Cardiac septum (tissue), 1 donor: ENCODE data around the gene SLC25A44. TPM values are rescaled to one million over a fixed set of nuclear protein-coding genes. Genes with fewer than 3 reads are reported as not detected.
"Not testable (repeated sequence)": the region's sequence is repeated elsewhere in the genome, so short reads cannot be mapped to it uniquely, and the experiment has no call there.

Experiments used
- DNase-seq: peaks from one replicate; pipeline ENCODE4 v3.0.0-alpha.2; 2020; ENCODE audit warnings: low spot score
- intact Hi-C: fragments of 100-400 bp; cut with DNase I; formaldehyde crosslinking; loops from one replicate; pipeline ENCODE4 v1.14.0; 2022
- total RNA-seq: library from RNA; stranded (reverse); fragmentation: NEBNext Ultra II Directional; extraction: Animal tissue kit (Norgen Biotek cat#: 25700); gene quantifications from one replicate; pipeline ENCODE4 v1.2.1, GENCODE V29; 2021
- donor health status: DM: no; HTN: no; CAD: no.

SLC25A44 gene
- total RNA-seq, 1 donor from 2014 or later: 15.4 TPM

- intact Hi-C loops: no loop called here
- no peak for DNase-seq
Measured at GRCh38 chr1:156193208-156193487, 756 bp upstream of the SLC25A44 start.

DNA sequence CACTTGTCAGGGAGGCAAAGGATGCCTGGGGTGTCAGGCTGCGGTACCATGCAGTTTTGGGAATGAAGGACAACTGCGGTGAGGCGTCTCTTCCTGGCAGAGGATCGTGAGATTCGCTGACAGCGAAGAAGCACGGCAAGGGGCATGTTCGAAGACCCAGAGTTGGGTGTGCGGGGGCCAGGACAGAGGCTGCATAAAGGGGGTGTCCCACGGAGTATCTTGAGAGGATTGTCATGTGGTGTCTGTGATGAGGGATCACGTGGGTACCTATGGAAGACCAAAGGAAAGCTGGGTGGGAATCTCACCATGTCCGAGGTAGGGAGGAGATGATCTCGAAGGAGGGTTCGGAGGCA, 372 bp downstream of the SLC25A44 start:
- intact Hi-C loops: loop anchor here (1.0 to 2.0 kb wide), 2 partner anchors 18 to 33 kb away; no protein-coding TSS in a partner anchor
- DNase-seq: no peak

- intact Hi-C loops: loop anchor here (2.0 kb wide), 1 partner anchor 35 kb away; no protein-coding TSS in a partner anchor
Measured at GRCh38 chr1:156195853-156196252, 1.9 kb downstream of the SLC25A44 start.

DNA sequence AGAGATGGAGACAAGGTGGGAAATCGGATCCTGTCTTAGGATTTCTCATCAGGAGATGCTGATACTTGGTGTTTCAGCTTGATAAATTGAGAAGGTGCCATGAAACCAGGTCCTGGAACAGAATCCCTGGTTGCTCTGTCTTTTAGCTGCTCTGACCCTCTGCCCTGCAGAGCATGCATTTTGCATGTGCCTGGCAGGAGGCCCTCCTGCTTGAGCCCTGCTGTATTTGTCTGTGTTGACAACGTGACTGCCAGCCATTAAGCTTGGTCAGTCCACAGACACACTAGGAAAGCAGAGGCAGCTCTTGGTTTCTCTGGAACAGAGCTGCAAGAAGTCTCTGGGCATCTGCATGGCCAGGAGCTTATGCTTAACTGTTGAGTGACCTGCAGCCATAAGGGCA, 2.5 kb downstream of the SLC25A44 start:
- DNase-seq: no peak
- intact Hi-C loops: no loop called here

More at GRCh38 chr1:156195853-156196252, 1.9 kb downstream of the SLC25A44 start:
- DNase-seq: no peak

DNA sequence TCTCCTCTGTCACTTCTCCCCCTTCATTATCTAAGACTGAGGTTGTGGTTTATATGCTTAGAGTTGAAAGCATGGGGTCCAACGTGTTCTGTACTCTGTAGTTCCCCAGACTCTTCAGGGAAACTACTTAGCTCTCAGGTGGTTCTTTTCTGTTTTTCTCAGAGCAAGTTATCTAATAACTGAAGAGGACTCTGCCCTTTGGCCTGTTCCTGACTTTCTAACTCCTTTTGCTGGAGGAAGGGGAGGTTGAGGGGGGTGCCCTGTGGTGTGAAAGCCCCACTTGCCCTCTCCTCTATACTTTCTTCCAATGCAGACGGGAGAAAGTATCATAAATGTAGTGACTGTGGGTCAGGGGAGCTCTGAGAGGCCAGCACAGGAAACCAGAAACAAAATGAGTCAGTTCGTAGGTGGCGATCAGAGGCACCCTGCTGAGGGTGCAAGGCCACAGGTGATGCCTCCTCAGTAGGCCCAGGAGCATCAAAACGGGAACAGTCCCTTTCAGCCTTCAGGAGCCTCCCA, 5.0 kb downstream of the SLC25A44 start:
- no peak for DNase-seq
- intact Hi-C loops: no loop called here

DNA sequence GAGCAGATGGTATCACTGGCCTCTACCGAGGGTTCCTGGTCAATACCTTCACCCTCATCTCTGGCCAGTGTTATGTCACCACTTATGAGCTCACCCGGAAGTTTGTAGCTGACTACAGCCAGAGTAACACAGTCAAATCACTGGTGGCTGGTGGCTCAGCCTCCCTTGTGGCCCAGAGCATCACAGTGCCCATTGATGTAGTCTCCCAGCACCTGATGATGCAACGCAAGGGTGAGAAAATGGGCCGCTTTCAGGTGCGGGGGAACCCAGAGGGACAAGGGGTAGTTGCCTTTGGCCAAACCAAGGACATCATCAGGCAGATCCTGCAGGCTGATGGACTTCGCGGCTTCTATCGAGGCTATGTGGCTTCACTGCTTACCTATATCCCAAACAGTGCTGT, 6.1 kb downstream of the SLC25A44 start:
- no peak for DNase-seq
- intact Hi-C loops: no loop called here

GRCh38 chr1:156203331-156203730, 9.4 kb downstream of the SLC25A44 start:
- intact Hi-C loops: no loop called here
- no peak for DNase-seq

- intact Hi-C loops: no loop called here
- DNase-seq: no peak
Measured at GRCh38 chr1:156204686-156205085, 10.8 kb downstream of the SLC25A44 start.

DNA sequence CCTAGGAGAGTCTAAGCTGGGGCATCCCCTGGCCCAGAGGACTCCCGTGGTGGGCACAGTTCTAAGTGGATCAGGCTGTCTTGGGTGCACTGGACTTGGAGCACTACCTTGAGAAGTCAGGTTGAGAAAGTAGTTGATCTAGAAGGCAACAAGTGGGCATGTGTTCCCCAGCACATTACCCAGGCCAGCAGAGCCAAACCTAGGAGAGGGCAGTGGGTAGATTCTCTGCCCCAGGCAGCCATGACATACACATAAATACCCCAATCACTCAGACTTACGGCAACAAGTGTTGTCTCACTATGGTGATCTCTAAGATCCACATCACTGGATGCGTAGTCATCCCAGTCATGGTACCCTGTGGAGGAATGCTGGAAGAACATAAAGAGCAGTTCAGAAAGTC, 17.3 kb downstream of the SLC25A44 start:
- intact Hi-C loops: no loop called here
- no peak for DNase-seq

- DNase-seq: no peak
- intact Hi-C loops: loop anchor here (1.0 kb wide), 1 partner anchor 18 kb away; the partner anchor contains the start of gene SLC25A44
Measured at GRCh38 chr1:156212130-156212529, 18.2 kb downstream of the SLC25A44 start.

DNA sequence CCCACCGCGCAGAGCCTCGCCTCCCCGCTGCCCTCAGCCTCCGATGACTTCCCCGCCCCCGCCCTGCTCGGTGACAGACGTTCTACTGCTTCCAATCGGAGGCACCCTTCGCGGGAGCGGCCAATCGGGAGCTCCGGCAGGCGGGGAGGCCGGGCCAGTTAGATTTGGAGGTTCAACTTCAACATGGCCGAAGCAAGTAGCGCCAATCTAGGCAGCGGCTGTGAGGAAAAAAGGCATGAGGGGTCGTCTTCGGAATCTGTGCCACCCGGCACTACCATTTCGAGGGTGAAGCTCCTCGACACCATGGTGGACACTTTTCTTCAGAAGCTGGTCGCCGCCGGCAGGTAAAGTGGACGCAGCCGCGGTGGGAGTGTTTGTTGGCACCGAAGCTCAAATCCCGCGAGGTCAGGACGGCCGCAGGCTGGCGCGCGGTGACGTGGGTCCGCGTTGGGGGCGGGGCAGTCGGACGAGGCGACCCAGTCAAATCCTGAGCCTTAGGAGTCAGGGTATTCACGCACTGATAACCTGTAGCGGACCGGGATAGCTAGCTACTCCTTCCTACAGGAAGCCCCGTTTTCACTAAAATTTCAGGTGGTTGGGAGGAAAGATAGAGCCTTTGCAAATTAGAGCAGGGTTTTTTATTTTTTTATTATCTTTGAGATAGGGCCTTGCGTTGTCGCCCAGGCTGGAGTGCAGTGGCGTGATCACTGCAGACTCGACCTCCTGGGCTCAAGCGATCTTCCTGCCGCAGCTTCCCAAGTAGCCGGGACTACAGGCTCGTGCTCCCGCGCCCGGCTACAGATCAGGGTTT, 19.1 kb downstream of the SLC25A44 start, which contains the start of gene PMF1:
TSS of gene PMF1 (plus strand) at position 175 of the 811 bp plus-strand sequence. CDS start at position 184, 9 bp downstream.
- DNase-seq: peak; percentile 98
- intact Hi-C loops: loop anchor here (1.0 kb wide), 1 partner anchor 19 kb away; the partner anchor contains the start of gene SLC25A44

GRCh38 chr1:156213644-156213966, 19.7 kb downstream of the SLC25A44 start:
- DNase-seq: no peak
- intact Hi-C loops: no loop called here

- intact Hi-C loops: no loop called here
Measured at GRCh38 chr1:156214024-156214748, 20.3 kb downstream of the SLC25A44 start.

GRCh38 chr1:156216361-156217086, 22.6 kb downstream of the SLC25A44 start:
- DNase-seq, intact Hi-C loops: not testable (repeated sequence)

More at GRCh38 chr1:156214024-156214748, 20.3 kb downstream of the SLC25A44 start:
- no peak for DNase-seq

DNA sequence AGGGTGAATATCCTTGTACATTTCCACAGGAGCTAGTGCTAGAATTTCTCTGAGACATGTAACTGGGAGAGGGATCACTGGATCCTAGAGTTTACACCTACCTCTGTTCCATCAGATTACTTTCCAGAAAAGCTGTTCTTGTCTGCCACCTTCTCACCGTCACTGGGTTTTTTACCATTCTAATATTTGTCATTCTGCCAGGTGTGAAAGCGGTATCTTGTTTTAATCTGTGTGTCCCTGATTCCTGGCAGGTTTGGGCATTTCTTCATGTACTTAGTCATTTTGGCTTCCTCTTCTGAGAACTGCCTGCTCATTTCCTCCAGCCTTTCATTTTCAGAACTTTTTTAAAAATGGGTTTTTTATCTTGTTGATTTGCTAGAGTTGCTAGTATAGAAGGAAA, 24.0 kb downstream of the SLC25A44 start:
- DNase-seq: no peak
- intact Hi-C loops: no loop called here

- DNase-seq: no peak
- intact Hi-C loops: no loop called here
Measured at GRCh38 chr1:156220226-156220625, 26.3 kb downstream of the SLC25A44 start.

GRCh38 chr1:156221986-156222692, 28.2 kb downstream of the SLC25A44 start:
- DNase-seq: no peak
- intact Hi-C loops: no loop called here

GRCh38 chr1:156225677-156226014, 31.7 kb downstream of the SLC25A44 start:
- intact Hi-C loops: loop anchor here (1.0 to 2.0 kb wide), 3 partner anchors 79 to 135 kb away; no protein-coding TSS in a partner anchor
- no peak for DNase-seq

GRCh38 chr1:156226116-156226538, 32.2 kb downstream of the SLC25A44 start:
- intact Hi-C loops: no loop called here
- no peak for DNase-seq
